HAP-1 (cell line): ENCODE results near the gene GPSM3.
"Not testable (repeated sequence)": the region's sequence is repeated elsewhere in the genome, so short reads cannot be mapped to it uniquely, and the experiment has no call there.

Experiments used
- DNase-seq, 2 experiments: peaks; one replicate each; pipeline ENCODE4 v3.0.0-alpha.2; 2016 to 2020; ENCODE audit warnings: low spot score in 2 of 2
- H3K27me3 ChIP-seq: fragments of 250-450 bp; sonication (Bioruptor Pico); 2 replicates; pipeline ENCODE4 v1.5.1; 2020; ENCODE audit warnings: low read depth, mild to moderate bottlenecking, moderate library complexity
- H3K36me3 ChIP-seq: fragments of 250-450 bp; sonication (Bioruptor Pico); replicated peaks from 2 replicates; pipeline ENCODE4 v1.5.1; 2020; ENCODE audit warnings: mild to moderate bottlenecking
- H3K4me1 ChIP-seq: fragments of 250-450 bp; sonication (Bioruptor Pico); 2 replicates; pipeline ENCODE4 v1.5.1; 2020; ENCODE audit warnings: mild to moderate bottlenecking
- H3K4me3 ChIP-seq: fragments of 250-450 bp; sonication (Bioruptor Pico); 2 replicates; pipeline ENCODE4 v1.5.1; 2020; ENCODE audit warnings: mild to moderate bottlenecking, moderate library complexity
- H3K9me3 ChIP-seq: fragments of 250-450 bp; sonication (Bioruptor Pico); 2 replicates; pipeline ENCODE4 v1.5.1; 2020; ENCODE audit warnings: mild to moderate bottlenecking, moderate library complexity
- in situ Hi-C: fragments of 300-500 bp; cut with MboI; formaldehyde crosslinking; loops from 3 replicates; pipeline ENCODE4 v1.14.3; 2020; ENCODE audit warnings: low sequenced_read_pairs, inconsistent platforms, mixed read lengths

GPSM3 gene

DNA sequence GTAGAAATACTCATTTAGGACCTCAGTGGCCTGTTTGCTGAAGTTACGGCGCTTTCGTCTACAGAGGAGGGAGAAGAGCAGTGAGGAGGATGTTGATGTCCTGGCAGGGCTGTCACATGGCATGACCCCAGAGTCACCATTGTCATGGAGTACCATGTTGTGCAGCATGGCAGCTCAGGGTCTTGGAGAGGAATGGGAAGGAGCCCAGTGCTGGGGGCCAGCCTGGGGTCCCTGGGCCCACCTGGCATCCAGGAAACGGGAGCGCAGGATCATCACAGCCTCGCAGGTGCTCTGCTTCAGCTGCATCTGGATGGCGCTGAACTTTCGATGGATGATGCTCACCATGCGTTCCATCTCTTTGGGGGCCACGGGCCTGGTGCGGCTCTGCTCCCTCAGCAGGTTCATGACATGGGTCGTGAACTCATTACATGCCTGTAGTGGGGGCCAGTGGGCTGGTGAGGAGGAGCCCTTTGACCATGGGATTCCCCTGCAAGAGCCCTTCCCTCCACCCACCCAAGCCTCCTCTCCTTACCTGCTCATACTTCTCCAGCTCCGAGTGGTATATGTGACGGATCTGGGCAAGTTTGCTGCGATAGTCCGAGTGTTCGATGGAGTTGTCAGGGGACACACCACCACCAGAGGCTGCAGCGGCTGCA, 4.6 kb downstream of the GPSM3 start:
- peaks cover 31% of the 10 kb centered on the region for H3K36me3 ChIP-seq
- DNase-seq, H3K27me3 ChIP-seq, H3K9me3 ChIP-seq, H3K4me1 ChIP-seq, H3K4me3 ChIP-seq, in situ Hi-C loops: not testable (repeated sequence)

DNA sequence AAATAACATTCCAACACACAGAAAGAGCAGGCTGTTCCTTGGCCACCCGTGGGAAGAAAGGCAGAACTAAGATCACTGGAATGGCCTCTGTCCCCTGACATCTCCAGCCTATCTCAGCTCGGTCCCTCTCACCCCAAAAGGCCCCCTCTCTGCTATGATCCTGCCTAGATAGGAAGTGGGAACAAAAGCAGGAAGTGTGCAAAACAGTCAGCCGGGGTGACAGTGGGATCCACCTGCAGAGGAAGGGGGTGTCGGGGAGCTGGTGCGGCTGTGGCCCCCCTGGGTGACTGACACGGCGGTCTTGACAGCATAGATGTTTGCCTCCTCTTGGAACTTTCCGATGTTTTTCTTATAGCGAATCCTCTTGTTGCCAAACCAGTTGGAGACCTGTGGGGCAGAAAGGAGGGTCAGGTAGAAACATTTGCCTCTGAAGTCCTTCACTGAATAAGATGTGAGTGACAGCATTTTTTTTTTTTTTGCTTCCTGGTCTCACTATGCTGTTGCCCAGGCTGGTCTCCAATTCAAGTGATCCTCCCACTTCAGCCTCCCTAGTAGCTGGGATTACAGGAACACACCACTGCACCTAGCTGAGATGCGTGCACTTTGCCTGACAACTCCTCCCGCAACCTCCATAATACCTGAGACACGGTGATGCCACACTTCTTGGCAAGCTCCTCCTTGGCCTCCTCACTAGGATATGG, 5.3 kb downstream of the GPSM3 start:
- peaks cover 31% of the 10 kb centered on the region for H3K36me3 ChIP-seq
- no peaks in the 10 kb centered on the region for H3K27me3 ChIP-seq
- in situ Hi-C loops = no loop called here
- H3K4me3 ChIP-seq = no peak overlapping the region
- H3K4me1 ChIP-seq = peaks cover 5% of the 10 kb centered on the region; the same call in 1 of the 2 replicates
- no peak for DNase-seq
- H3K9me3 ChIP-seq = no peaks in the 10 kb centered on the region

DNA sequence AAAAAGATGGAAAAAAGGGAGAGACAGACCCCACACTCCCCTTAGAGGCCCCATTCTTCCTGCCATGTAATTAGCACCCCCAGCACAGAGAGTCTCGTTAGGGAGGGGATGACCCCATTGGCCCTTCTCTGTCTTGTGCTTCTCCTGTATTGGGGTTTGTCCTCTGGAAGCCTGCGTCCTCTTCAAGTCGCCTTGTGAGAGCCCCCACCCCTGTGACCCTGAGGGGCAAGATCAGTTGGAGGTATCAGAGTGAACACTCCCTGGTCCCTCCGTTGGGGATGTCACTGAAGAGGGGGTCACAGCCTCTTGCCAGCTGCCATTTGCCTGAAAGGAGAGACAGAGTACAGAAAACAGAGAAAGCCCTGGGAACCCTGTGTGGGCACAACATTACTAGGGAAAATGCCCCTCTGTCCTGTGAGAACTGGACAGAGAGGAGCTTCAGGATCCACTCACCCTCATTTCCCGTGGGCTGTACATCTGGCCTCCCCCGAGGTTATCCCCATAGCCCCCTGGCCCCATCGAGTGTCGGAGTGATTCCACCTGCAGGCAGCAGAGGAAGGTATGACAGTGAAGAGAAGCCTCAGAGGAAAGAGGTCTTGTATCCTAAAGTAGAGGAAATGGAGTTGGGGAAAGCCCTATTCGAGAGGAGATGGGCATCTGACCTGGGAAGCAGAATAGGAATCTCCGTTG, 6.1 kb downstream of the GPSM3 start:
- H3K4me3 ChIP-seq, in situ Hi-C loops, H3K27me3 ChIP-seq, DNase-seq, H3K9me3 ChIP-seq, H3K4me1 ChIP-seq: not testable (repeated sequence)
- H3K36me3 ChIP-seq = peaks cover 32% of the 10 kb centered on the region

DNA sequence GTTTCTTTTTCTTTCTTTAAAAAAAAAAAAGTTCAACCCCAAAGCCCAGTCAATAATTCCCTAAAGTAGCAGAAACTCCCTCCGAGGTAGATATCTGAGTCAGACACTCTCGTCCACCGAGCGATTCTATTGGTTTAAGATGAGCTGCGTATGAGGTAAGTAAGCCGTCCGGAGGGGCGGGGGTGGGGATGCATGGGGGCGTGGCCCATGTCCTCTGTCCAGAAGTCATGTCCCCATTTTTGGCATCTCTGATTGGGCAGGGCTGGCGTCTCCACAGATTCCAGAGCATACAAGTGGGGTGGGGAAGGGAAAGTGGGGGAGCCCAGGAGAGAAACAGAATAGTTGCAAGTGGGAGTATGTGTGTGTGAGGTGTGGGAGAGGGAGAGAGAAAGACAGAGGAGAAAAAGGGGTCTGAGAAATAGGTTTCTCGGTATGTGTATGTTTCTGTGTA, 6.7 kb downstream of the GPSM3 start:
- H3K9me3 ChIP-seq, H3K27me3 ChIP-seq, H3K4me3 ChIP-seq, H3K4me1 ChIP-seq, in situ Hi-C loops: not testable (repeated sequence)
- DNase-seq = peak; percentile 29 to 79
- H3K36me3 ChIP-seq = peaks cover 38% of the 10 kb centered on the region

DNA sequence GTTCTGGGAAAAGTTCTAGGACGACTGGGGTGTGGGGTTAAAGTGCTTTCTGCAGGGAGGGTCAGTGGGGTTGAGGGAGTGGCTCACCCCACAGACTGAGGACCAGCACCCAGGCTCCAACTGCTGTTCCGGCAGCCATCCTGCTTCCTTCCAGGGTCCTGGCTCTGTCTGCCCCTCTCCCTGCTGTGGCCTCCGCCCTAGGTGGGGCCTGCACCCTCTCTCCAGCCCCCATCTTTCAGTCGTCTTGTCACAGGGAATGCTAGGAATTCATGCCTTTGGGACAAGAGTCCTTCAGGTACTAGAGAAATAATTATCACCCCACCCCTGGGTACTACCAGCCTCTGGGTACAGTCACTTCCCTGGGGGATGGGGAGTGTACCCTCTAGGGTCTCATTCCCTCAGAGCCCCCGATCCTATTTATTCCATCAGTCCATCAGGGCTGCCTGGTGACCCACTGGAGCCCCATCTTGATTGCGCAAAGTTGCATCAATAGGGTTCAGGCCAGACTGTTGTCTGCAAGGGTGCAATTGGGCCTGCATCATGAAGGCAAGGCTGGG, 8.3 kb downstream of the GPSM3 start, which contains the start of gene AGER:
TSS of gene AGER (minus strand) at position 170 of the 557 bp plus-strand sequence. CDS start at position 139, 31 bp downstream.
- H3K9me3 ChIP-seq = no peaks in the 10 kb centered on the region
- DNase-seq = no peak

DNA sequence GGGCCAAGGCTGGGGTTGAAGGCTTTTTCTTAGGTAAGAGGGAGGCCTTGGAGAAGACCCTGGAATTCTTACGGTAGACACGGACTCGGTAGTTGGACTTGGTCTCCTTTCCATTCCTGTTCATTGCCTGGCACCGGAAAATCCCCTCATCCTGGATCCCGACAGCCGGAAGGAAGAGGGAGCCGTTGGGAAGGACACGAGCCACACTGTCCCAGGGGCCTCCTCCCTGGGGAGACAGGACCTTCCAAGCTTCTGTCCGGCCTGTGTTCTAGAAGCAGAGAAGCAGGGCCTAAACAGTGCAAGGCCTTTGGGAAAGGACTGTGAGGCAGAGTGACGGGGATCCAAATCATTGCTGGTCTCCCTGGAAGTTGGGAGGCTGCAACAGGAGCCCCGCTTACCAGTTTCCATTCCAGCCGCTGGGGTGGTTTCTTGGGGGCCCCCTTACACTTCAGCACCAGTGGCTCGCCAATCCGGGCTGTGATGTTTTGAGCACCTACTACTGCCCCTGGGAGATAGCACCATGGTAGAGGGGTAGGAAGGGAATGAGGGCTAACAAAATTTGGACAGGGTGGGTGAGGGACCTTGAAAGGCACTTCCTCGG, 8.9 kb downstream of the GPSM3 start:
- no peak overlapping the region for H3K4me3 ChIP-seq
- in situ Hi-C loops = no loop called here
- H3K27me3 ChIP-seq = no peaks in the 10 kb centered on the region
- no peaks in the 10 kb centered on the region for H3K9me3 ChIP-seq
- no peak for DNase-seq
- peaks cover 45% of the 10 kb centered on the region for H3K36me3 ChIP-seq
- H3K4me1 ChIP-seq = peaks cover 1% of the 10 kb centered on the region; the same call in 1 of the 2 replicates

More for the DNA sequence above, 8.3 kb downstream of the GPSM3 start, which contains the start of gene AGER:
- Histone ChIP-seq H3K36me3 (peaks cover 45% of the 10 kb centered on the region), H3K4me1 (peaks cover 3% of the 10 kb centered on the region; the same call in 1 of the 2 replicates), H3K27me3 (no peaks in the 10 kb centered on the region), H3K4me3 (no peak within 1 kb of the TSS)
- in situ Hi-C loops = no loop called here

DNA sequence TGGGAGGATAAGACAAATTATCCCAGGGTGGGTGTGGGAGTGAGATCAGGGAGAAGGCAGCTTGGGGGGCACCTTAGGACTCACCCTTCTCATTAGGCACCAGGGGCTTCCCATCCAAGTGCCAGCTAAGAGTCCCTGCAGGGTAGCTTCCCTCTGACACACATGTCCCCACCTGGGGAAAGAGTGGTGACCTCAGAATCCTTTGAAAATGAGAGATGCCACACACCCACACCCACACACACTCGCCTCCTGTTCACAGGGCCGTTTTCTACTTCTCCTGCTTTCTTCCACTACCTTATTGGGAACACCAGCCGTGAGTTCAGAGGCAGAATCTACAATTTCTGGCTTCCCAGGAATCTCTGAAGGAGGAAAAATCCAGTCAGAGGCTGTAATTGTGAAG, 9.4 kb downstream of the GPSM3 start:
- DNase-seq = no peak
- Histone ChIP-seq H3K27me3 (no peaks in the 10 kb centered on the region), H3K4me3 (no peak overlapping the region), H3K36me3 (peaks cover 40% of the 10 kb centered on the region), H3K9me3 (no peaks in the 10 kb centered on the region), H3K4me1 (no peaks in the 10 kb centered on the region)
- in situ Hi-C loops = no loop called here

DNA sequence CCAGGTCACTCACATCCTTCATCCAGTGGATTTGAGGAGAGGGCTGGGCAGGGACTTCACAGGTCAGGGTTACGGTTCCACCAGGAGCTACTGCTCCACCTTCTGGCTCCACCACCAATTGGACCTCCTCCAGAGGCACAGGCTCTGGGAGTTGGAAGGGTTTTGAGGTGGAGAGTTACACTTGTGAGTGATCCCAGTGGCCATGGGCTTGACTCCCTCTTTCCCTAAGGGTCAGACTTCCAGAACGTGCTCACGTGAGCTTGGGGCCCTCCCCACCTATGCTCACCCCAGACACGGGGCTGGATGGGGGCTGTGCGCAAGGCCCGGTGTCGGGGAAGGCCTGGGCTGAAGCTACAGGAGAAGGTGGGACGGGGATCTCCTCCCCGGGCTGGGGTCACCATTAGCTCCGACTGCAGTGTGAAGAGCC, 9.9 kb downstream of the GPSM3 start:
- no peak for DNase-seq
- Histone ChIP-seq H3K4me1 (no peaks in the 10 kb centered on the region), H3K36me3 (peaks cover 35% of the 10 kb centered on the region), H3K4me3 (no peak overlapping the region), H3K27me3 (no peaks in the 10 kb centered on the region), H3K9me3 (no peaks in the 10 kb centered on the region)
- in situ Hi-C loops = no loop called here

DNA sequence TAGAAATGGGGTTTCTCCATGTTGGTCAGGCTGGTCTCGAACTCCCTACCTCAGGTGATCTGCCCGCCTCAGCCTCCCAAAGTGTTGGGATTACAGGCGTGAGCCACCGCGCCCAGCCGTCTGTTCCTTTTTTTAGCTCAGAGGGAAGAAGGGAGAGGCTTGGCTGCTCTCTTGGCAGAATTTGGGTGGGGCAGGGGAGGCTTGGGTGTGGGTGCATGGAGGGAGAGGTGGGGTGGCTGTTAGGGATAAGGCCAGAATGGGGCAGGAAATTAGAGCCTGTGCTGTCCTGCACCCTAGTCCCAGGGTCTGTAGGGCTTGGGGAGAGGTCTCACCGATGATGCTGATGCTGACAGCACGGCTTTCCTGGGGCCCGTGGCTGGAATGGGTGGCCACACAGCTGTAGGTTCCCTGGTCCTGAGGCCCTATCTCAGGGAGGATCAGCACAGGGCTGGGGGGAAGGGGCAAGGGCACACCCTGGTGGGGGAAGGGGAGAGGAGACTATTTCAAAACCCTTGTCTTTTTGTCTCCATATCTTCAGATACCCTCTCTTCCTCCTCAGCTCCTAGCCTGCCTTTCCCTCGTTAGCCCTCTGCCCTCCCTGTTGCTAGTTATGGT, 10.4 kb downstream of the GPSM3 start:
- Histone ChIP-seq H3K4me3 (no peak overlapping the region), H3K9me3 (no peaks in the 10 kb centered on the region), H3K27me3 (no peaks in the 10 kb centered on the region), H3K4me1 (peaks cover 4% of the 10 kb centered on the region; the same call in 1 of the 2 replicates), H3K36me3 (peaks cover 30% of the 10 kb centered on the region)
- in situ Hi-C loops = no loop called here
- no peak for DNase-seq

DNA sequence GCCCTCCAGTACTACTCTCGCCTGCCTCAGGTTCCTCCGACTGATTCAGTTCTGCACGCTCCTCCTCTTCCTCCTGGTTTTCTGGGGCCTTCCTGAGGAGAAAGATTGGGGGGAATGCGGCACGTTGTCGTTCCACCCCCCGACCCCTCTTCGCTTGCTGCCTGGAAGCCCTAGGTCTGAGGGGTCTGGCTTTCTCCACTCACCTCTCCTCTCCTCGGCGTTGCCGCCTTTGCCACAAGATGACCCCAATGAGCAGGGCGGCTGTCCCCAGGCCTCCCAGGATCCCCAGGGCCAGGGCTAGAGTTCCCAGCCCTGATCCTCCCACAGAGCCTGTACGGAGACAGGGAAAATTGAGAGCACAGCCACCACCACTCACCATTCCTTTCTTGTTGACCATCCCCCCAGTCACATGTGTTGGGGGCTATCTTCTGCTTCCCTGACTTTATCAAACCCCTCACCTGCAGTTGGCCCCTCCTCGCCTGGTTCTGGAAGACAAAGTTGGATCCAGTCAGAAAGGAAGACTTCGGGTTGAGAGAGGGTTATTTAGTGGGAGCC, 11.2 kb downstream of the GPSM3 start:
- in situ Hi-C loops = no loop called here
- H3K9me3 ChIP-seq = no peaks in the 10 kb centered on the region
- H3K27me3 ChIP-seq = no peaks in the 10 kb centered on the region
- H3K4me1 ChIP-seq = peaks cover 12% of the 10 kb centered on the region
- H3K4me3 ChIP-seq = no peak overlapping the region
- no peak for DNase-seq
- peaks cover 22% of the 10 kb centered on the region for H3K36me3 ChIP-seq

DNA sequence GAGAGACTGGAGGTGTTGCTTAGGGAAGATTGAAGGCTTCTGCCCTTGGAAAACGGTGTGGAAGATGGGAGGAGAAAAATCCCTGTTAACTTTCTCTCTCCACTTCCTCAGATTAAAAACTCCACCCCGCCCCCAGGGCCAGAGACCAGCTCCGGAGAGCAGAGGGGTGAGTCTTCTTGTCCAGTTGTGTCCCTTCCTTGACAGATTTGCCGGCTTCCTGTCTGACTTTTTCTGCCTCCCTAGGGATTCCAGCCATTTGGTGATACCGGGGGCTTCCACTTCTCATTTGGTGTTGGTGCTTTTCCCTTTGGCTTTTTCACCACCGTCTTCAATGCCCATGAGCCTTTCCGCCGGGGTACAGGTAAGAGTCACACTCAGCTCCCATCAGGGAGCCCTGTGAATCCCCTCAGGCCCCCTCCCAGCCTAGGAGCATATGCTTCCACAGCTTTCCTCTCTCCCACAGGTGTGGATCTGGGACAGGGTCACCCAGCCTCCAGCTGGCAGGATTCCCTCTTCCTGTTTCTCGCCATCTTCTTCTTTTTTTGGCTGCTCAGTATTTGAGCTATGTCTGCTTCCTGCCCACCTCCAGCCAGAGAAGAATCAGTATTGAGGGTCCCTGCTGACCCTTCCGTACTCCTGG, 12.6 kb downstream of the GPSM3 start:
- H3K4me3 ChIP-seq = no peak overlapping the region
- DNase-seq = no peak
- no peaks in the 10 kb centered on the region for H3K9me3 ChIP-seq
- no peaks in the 10 kb centered on the region for H3K27me3 ChIP-seq
- in situ Hi-C loops = no loop called here
- peaks cover 18% of the 10 kb centered on the region for H3K4me1 ChIP-seq
- H3K36me3 ChIP-seq = peaks cover 19% of the 10 kb centered on the region

DNA sequence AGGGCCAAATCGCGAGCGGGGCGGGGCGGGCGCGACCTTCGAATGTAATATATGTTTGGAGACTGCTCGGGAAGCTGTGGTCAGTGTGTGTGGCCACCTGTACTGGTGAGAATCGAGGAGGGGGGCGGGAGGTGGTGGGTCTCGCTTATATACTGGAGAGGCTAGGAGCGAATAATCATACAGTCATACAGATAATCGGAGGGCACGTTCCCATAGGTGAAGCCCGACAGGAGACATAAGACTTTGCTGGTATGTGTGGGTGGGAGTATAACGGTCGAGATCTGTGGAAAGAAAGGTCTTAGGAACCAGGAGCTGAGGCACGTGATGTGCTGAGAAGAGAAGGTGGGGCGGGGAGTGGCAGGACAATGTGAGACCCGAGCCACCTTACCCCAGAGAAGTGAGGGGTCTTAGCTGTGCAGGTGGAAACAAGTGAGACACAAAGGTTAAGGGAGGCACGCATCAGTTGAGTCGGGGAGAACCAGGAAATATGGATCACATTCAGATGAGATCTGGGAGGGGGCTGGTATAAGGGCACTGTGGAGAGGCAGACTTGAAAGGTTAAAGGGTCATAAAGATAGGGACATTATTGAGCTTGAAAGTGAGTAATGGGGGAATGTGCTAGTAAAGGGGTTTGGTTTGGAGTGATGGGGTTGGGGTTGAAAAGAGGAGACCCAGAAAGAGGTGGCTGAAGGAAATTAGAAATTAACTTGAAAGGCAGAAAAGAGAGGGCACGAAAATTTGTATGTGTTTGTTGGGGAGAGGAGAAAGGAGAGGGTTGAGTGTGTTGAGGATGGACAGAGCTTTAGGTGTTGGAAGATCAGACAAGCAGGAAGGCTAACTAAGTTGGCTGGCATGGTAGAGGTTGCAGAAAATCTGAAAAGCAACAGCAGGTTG, 13.6 kb downstream of the GPSM3 start:
- no peak for DNase-seq
- H3K4me1 ChIP-seq = peaks cover 19% of the 10 kb centered on the region

More for the DNA sequence above, 13.6 kb downstream of the GPSM3 start:
- Histone ChIP-seq H3K36me3 (peaks cover 15% of the 10 kb centered on the region), H3K27me3 (no peaks in the 10 kb centered on the region), H3K9me3 (no peaks in the 10 kb centered on the region), H3K4me3 (peak overlapping the region; percentile 86)
- in situ Hi-C loops = no loop called here
